ENCODE measurements around the gene GMDS.

Gene GMDS

DNA sequence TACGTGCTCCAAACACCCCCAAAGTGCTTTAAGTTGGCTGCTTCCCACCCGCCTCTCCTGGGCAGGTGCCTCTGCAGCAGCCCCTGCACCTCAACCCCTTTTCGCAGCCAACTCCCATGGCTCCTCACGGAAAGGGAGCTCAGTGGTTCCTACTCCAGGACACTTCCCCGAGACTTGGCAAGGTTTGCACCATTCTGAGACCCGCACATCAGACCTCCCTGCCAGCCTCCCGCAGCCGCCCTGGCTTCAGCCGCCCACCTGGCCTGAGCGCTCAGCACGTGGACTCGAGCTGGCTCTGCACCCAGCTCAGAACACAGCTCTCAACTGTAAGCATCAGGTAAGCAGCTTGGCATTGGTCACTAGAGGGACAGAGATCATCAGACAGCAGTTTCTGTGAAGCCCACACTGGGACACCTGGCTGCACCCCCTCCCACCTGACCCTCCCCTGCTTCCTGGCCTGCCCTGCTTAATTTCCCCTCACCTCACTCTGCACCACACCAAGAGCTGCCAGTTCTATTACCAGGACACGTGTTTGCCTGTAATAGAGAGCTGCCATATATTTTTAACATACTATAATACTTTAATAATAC is 28.5 kb downstream of the GMDS start:
- ChIA-PET CTCF (interaction anchor here (0.5 to 0.6 kb wide), 2 partner anchors 232 to 378 kb away, joined by 4 read pairs; no protein-coding TSS in a partner anchor), POLR2A (ENCODE audit: low non-redundant PET) (no interaction called here)
- no peak for DNase-seq (ENCODE audit: low spot score)
- TF ChIP-seq, protein P1, sequence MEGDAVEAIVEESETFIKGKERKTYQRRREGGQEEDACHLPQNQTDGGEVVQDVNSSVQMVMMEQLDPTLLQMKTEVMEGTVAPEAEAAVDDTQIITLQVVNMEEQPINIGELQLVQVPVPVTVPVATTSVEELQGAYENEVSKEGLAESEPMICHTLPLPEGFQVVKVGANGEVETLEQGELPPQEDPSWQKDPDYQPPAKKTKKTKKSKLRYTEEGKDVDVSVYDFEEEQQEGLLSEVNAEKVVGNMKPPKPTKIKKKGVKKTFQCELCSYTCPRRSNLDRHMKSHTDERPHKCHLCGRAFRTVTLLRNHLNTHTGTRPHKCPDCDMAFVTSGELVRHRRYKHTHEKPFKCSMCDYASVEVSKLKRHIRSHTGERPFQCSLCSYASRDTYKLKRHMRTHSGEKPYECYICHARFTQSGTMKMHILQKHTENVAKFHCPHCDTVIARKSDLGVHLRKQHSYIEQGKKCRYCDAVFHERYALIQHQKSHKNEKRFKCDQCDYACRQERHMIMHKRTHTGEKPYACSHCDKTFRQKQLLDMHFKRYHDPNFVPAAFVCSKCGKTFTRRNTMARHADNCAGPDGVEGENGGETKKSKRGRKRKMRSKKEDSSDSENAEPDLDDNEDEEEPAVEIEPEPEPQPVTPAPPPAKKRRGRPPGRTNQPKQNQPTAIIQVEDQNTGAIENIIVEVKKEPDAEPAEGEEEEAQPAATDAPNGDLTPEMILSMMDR (conservative IDR thresholded peaks at IDR 0.05; ENCODE audit: low read depth): no peak
- H3K27ac ChIP-seq: no peak overlapping the region

- TF ChIP-seq, protein P1 (conservative IDR thresholded peaks at IDR 0.05; ENCODE audit: low read depth): no peak
- no peak for DNase-seq (ENCODE audit: low spot score)
- POLR2A ChIA-PET (ENCODE audit: low non-redundant PET): no interaction called here
Measured at GRCh38 chr6:2215342-2215741, 30.1 kb downstream of the GMDS start.

DNA sequence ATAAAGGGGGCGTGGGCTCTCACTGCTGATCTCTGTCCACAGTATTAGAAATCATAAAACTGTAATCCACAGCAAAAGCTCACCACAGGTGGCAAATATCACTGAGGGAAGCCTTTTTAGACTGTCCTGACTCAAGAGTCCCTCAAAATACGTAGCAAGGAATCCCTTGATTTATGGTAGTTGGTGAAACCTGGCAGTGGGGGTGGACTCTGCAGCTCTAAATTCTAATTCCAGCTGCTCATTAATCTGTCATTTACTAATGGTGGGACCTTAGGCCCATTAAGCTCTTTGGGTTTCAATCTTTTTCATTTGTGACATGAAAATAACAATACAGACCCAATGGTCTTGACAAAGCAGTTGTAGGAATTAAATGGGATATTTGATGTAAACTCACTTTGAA is 32.3 kb downstream of the GMDS start:
- no peak for DNase-seq (ENCODE audit: low spot score)
- TF ChIP-seq, protein P1 (conservative IDR thresholded peaks at IDR 0.05; ENCODE audit: low read depth): no peak
- CTCF ChIA-PET: no interaction called here
- no peak overlapping the region for H3K27ac ChIP-seq
- POLR2A ChIA-PET (ENCODE audit: low non-redundant PET): no interaction called here

More at GRCh38 chr6:2215342-2215741, 30.1 kb downstream of the GMDS start:
- H3K27ac ChIP-seq: no peak overlapping the region
- CTCF ChIA-PET: no interaction called here

DNA sequence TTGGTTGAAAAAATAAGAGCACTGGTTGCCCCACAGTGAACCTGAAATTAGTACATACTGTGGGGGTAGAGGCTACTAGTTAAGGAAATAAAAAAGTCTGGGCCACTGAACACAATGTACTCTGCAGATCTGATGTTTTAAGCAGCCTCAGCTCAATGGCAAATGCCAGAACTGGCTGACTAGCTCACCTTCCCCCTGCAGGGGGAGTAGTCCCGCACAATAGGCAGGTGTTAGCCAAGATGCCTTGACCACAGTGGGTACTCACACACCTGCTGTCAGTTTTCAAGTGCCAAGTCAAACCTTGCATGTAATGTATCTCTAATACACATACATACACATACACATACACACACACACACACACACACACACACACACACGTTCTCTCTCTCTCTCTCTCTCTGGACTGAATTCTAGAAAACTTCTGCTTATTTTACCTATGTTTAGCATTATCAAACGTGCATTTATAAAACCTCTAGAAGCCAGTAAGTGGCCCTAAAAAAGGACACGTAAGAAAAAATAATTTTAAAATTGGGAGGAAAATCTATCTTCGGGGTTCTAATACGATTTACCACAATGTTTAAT is 36.1 kb downstream of the GMDS start:
- ChIA-PET CTCF (interaction anchor here (0.5 to 2.5 kb wide), 10 partner anchors 12 to 787 kb away, joined by 3 to 12 read pairs (median 4); no protein-coding TSS in a partner anchor), POLR2A (ENCODE audit: low non-redundant PET) (no interaction called here)
- TF ChIP-seq, protein P1 (conservative IDR thresholded peaks at IDR 0.05; ENCODE audit: low read depth): peak; percentile 46
- H3K27ac ChIP-seq: no peak overlapping the region
- DNase-seq (ENCODE audit: low spot score): peak; percentile 41

- TF ChIP-seq, protein P1 (conservative IDR thresholded peaks at IDR 0.05; ENCODE audit: low read depth): no peak
- no peak overlapping the region for H3K27ac ChIP-seq
- ChIA-PET CTCF (interaction anchor here (0.5 to 2.5 kb wide), 11 partner anchors 12 to 787 kb away, joined by 3 to 12 read pairs (median 4); no protein-coding TSS in a partner anchor), POLR2A (ENCODE audit: low non-redundant PET) (no interaction called here)
- DNase-seq (ENCODE audit: low spot score): no peak
Measured at GRCh38 chr6:2208468-2208867, 36.9 kb downstream of the GMDS start.

GRCh38 chr6:2205396-2205795 is 40.0 kb downstream of the GMDS start:
- POLR2A ChIA-PET (ENCODE audit: low non-redundant PET): no interaction called here
- no peak for DNase-seq (ENCODE audit: low spot score)
- no peak overlapping the region for H3K27ac ChIP-seq
- CTCF ChIA-PET: interaction anchor here (0.5 to 0.7 kb wide), 2 partner anchors 98 to 149 kb away, joined by 3 to 4 read pairs; no protein-coding TSS in a partner anchor
- TF ChIP-seq, protein P1 (conservative IDR thresholded peaks at IDR 0.05; ENCODE audit: low read depth): no peak

Data from RWPE1 (cell line).